Smooth muscle cell (in vitro differentiated cells): Measurements from ENCODE around the gene TEC. TPM values are rescaled to one million over a fixed set of nuclear protein-coding genes. Genes with fewer than 3 reads are reported as not detected.

Source experiments
- DNase-seq: peaks from one replicate; lab custom pipeline; 2025; ENCODE audit not compliant: unreplicated experiment; lab: John Stamatoyannopoulos, UW
- H2AFZ ChIP-seq: fragments of 200-600 bp; sonication (generic); 2 replicates; pipeline ENCODE4 v1.6.0; 2016; ENCODE audit warnings: antibody characterized with exemption, low read depth, mild to moderate bottlenecking
- H3F3A ChIP-seq: fragments of 200-600 bp; sonication (generic); 2 replicates; pipeline ENCODE4 v1.6.0; 2017; ENCODE audit warnings: antibody characterized with exemption, low read depth
- H3K27ac ChIP-seq: fragments of 200-600 bp; sonication (generic); 2 replicates; pipeline ENCODE4 v1.5.1; 2016; ENCODE audit warnings: low read depth, mild to moderate bottlenecking
- H3K27me3 ChIP-seq: fragments of 200-600 bp; sonication (generic); 2 replicates; pipeline ENCODE4 v1.6.1; 2016; ENCODE audit warnings: low read depth, mild to moderate bottlenecking
- H3K36me3 ChIP-seq: fragments of 200-600 bp; sonication (generic); 2 replicates; pipeline ENCODE4 v1.5.1; 2016; ENCODE audit warnings: low read depth
- H3K4me1 ChIP-seq: fragments of 200-600 bp; sonication (generic); 2 replicates; pipeline ENCODE4 v1.5.1; 2016; ENCODE audit warnings: low read depth
- H3K4me2 ChIP-seq: fragments of 200-600 bp; sonication (generic); 2 replicates; pipeline ENCODE4 v1.6.0; 2016; ENCODE audit warnings: mild to moderate bottlenecking
- H3K4me3 ChIP-seq: fragments of 200-600 bp; sonication (generic); 2 replicates; pipeline ENCODE4 v1.5.1; 2016; ENCODE audit warnings: mild to moderate bottlenecking
- H3K79me2 ChIP-seq: fragments of 200-600 bp; sonication (generic); 2 replicates; pipeline ENCODE4 v1.6.0; 2016; ENCODE audit warnings: low read depth, mild to moderate bottlenecking
- H3K9ac ChIP-seq: fragments of 200-600 bp; sonication (generic); 2 replicates; pipeline ENCODE4 v1.6.0; 2016; ENCODE audit warnings: low read depth
- H3K9me3 ChIP-seq: fragments of 200-600 bp; sonication (generic); replicated peaks from 2 replicates; pipeline ENCODE4 v1.5.1; 2016; ENCODE audit warnings: low read depth
- H4K20me1 ChIP-seq: fragments of 200-600 bp; sonication (generic); 2 replicates; pipeline ENCODE4 v1.6.0; 2016; ENCODE audit warnings: low read depth
- WGBS: methylation state at CpG from one replicate; pipeline ENCODE4 v1.1.7; 2016; ENCODE audit warnings: low lambda C conversion rate; 5-methylcytosine and 5-hydroxymethylcytosine counted together
- polyA plus RNA-seq: library from polyadenylated mRNA; unstranded; fragments of >200 nt; fragmentation: Nextera tagmentation; extraction: Ambion mirVana; gene quantifications from 2 replicates; pipeline ENCODE4 v1.2.1, GENCODE V29; 2016
- total RNA-seq: library from RNA; depleted of rRNA; stranded (reverse); fragments of >200 nt; gene quantifications from 2 replicates; pipeline ENCODE4 v1.2.3, GENCODE V29; 2014
- TF ChIP-seq, protein P1 (sequence below): fragments of 200-600 bp; sonication (generic); IDR thresholded peaks from 2 replicates; pipeline ENCODE4 v1.5.1; 2017; ENCODE audit warnings: borderline replicate concordance, mild to moderate bottlenecking, antibody characterized with exemption; ENCODE audit not compliant: insufficient read depth, poor library complexity, severe bottlenecking

TEC gene
- total and polyA plus RNA-seq, 2 experiments from 2014 or later: 0.14 to 1.8 TPM

DNA sequence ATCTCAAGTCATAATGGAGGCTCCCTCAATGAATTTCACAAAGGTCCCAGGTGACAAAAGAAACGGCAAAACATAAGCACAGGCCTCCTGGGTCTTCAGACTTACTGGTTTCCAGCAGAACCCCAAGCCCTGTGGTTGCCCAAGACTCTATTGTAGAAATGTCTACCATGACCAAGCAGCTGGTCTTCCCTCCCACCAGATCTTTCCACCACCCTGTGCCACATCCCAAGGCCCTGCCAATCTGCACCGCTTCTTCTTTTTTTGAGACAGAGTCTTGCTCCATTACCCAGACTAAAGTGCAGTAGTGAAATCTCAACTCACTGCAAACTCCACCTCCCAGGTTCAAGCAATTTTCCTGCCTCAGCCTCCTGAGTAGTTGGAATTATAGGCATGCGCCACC is 112.4 kb downstream of the TEC start:
- no peak for DNase-seq
- H3F3A ChIP-seq: no peaks in the 10 kb centered on the region
- H3K9ac ChIP-seq: no peak overlapping the region
- no peaks in the 10 kb centered on the region for H4K20me1 ChIP-seq
- no peaks in the 10 kb centered on the region for H3K9me3 ChIP-seq
- H3K4me3 ChIP-seq: no peak overlapping the region
- no peak overlapping the region for H2AFZ ChIP-seq
- WGBS: 92% methylated on average over 3 of the region's 3 CpGs
- TF ChIP-seq, protein P1, sequence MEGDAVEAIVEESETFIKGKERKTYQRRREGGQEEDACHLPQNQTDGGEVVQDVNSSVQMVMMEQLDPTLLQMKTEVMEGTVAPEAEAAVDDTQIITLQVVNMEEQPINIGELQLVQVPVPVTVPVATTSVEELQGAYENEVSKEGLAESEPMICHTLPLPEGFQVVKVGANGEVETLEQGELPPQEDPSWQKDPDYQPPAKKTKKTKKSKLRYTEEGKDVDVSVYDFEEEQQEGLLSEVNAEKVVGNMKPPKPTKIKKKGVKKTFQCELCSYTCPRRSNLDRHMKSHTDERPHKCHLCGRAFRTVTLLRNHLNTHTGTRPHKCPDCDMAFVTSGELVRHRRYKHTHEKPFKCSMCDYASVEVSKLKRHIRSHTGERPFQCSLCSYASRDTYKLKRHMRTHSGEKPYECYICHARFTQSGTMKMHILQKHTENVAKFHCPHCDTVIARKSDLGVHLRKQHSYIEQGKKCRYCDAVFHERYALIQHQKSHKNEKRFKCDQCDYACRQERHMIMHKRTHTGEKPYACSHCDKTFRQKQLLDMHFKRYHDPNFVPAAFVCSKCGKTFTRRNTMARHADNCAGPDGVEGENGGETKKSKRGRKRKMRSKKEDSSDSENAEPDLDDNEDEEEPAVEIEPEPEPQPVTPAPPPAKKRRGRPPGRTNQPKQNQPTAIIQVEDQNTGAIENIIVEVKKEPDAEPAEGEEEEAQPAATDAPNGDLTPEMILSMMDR: no peak
- no peaks in the 10 kb centered on the region for H3K27me3 ChIP-seq
- H3K4me2 ChIP-seq: no peak overlapping the region
- H3K79me2 ChIP-seq: no peaks in the 10 kb centered on the region
- no peaks in the 10 kb centered on the region for H3K4me1 ChIP-seq
- H3K36me3 ChIP-seq: peaks cover 3% of the 10 kb centered on the region
- H3K27ac ChIP-seq: no peak overlapping the region

DNA sequence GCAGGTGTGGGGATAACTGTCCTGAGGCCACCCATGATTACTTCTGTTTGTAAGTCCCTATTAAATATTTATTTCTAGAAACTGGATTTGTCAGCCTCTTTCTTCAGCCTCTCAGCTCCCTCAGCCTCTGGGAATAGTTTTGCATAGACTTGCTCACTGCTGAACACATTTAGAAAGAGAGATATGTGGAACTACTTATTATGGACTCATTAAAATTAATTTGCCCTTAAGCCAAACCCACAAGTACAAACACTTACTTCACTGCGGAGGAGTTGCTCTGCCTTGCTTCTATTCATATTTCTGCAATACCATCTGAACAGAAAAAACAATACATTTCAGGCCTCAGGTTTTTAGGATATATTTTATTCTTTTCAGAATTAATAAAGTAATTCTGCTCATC is 113.2 kb downstream of the TEC start:
- Histone ChIP-seq H3K9me3 (no peaks in the 10 kb centered on the region), H3K27ac (no peak overlapping the region), H2AFZ (no peak overlapping the region), H3F3A (no peaks in the 10 kb centered on the region), H3K4me1 (no peaks in the 10 kb centered on the region), H3K27me3 (no peaks in the 10 kb centered on the region), H4K20me1 (no peaks in the 10 kb centered on the region), H3K36me3 (peaks cover 3% of the 10 kb centered on the region), H3K9ac (no peak overlapping the region), H3K4me3 (no peak overlapping the region), H3K79me2 (no peaks in the 10 kb centered on the region), H3K4me2 (no peak overlapping the region)
- DNase-seq: no peak
- TF ChIP-seq, protein P1: no peak
- WGBS: 90% methylated on average over 1 of the region's 1 CpG

DNA sequence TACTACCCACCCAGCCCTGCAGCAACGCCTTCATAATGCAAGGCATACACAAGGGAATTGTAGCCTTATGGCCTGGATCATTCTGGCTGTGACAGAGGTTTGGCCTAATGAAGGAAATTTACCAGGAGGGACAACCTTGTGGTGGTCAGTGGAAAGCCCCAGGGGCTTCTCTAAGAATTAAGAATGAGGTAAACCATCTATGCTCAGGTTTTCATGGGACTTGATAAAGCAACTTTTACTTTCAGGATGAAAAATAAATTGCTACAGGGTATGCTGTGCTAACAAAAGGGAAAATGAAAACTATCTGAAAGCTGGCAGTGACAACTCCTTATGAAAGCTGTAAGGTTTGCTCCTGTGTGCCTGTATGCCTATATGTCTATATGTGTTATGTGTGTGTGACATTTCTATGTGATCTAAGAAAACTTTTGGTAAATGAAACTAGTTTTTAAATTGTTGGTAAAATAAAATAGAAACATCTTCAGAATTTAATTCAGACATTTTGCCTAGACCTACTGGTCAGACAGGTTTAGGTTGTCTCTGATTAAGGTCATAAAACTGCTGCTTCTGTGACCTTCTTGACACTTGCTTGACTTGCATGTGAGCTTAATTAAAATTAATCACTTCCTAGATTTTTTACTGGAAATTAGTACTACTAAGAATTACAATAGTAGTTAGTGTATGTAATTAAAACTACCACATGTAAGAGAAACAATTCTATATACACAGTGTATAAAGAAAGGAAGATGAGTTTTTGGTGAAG is 115.7 kb downstream of the TEC start:
- no peak overlapping the region for H3K27ac ChIP-seq
- H4K20me1 ChIP-seq: no peaks in the 10 kb centered on the region
- H3K4me3 ChIP-seq: no peak overlapping the region
- peaks cover 3% of the 10 kb centered on the region for H3K36me3 ChIP-seq
- H3K4me1 ChIP-seq: no peaks in the 10 kb centered on the region
- TF ChIP-seq, protein P1: no peak
- no peaks in the 10 kb centered on the region for H3F3A ChIP-seq
- DNase-seq: no peak
- no peak overlapping the region for H3K9ac ChIP-seq
- H3K27me3 ChIP-seq: no peaks in the 10 kb centered on the region
- H3K9me3 ChIP-seq: no peaks in the 10 kb centered on the region
- H3K4me2 ChIP-seq: no peak overlapping the region
- H2AFZ ChIP-seq: no peak overlapping the region
- 90% methylated on average over 1 of the region's 1 CpG for WGBS
- no peaks in the 10 kb centered on the region for H3K79me2 ChIP-seq

DNA sequence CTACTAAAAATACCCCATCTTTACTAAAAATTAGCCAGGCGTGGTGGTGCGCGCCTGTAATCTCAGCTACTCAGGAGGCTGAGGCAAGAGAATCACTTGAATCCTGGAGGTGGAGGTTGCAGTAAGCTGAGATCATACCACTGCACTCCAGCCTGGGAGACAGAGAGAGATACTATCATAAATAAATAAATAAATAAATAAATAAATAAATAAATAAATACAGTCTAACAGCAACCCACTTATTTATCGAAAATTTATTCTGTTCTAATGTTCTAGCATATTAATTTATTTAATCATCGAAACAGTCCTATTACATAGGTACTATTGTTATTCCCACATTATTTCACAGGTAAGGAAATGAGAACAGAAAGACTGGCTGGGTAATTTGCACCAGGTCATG is 117.4 kb downstream of the TEC start:
- WGBS: 91% methylated on average over 5 of the region's 5 CpGs
- H3K4me2 ChIP-seq: no peak overlapping the region
- no peaks in the 10 kb centered on the region for H3F3A ChIP-seq
- H3K9ac ChIP-seq: no peak overlapping the region
- no peak overlapping the region for H2AFZ ChIP-seq
- no peaks in the 10 kb centered on the region for H3K4me1 ChIP-seq
- no peaks in the 10 kb centered on the region for H3K79me2 ChIP-seq
- no peaks in the 10 kb centered on the region for H3K27me3 ChIP-seq
- no peak for DNase-seq
- no peaks in the 10 kb centered on the region for H4K20me1 ChIP-seq
- no peaks in the 10 kb centered on the region for H3K9me3 ChIP-seq
- no peak overlapping the region for H3K27ac ChIP-seq
- no peak overlapping the region for H3K4me3 ChIP-seq
- TF ChIP-seq, protein P1: no peak
- H3K36me3 ChIP-seq: peaks cover 3% of the 10 kb centered on the region
